GM19463 (cell line): ENCODE data around the gene B4GALT3.
"Not testable (repeated sequence)": the region's sequence is repeated elsewhere in the genome, so short reads cannot be mapped to it uniquely, and the experiment has no call there.

Experiments
- ATAC-seq: cut with Tn5 transposase; IDR thresholded peaks from one replicate; pipeline ENCODE4 v1.9.1; 2021; ENCODE audit warnings: mild to moderate bottlenecking, moderate library complexity; ENCODE audit not compliant: unreplicated experiment

The B4GALT3 gene

GRCh38 chr1:161177112-161177935 is at the start of gene B4GALT3:
TSS of gene B4GALT3 (minus strand) at chr1:161177507. CDS start at chr1:161176060, 1,447 bp downstream.
- peak; percentile 78 for ATAC-seq

GRCh38 chr1:161226759-161227158 is 49.5 kb upstream of the B4GALT3 start:
- ATAC-seq = no peak

- ATAC-seq = no peak
These were observed 49.0 kb upstream of the B4GALT3 start for GRCh38 chr1:161226320-161226711.

- peak; percentile 95 for ATAC-seq
These were observed 48.4 kb upstream of the B4GALT3 start, which contains the start of gene TOMM40L for GRCh38 chr1:161225534-161226319. TSS of gene TOMM40L (plus strand) at chr1:161226060. CDS start at chr1:161226490, 430 bp downstream.

GRCh38 chr1:161225178-161225533 is 47.8 kb upstream of the B4GALT3 start:
- ATAC-seq = peak; percentile 1

DNA sequence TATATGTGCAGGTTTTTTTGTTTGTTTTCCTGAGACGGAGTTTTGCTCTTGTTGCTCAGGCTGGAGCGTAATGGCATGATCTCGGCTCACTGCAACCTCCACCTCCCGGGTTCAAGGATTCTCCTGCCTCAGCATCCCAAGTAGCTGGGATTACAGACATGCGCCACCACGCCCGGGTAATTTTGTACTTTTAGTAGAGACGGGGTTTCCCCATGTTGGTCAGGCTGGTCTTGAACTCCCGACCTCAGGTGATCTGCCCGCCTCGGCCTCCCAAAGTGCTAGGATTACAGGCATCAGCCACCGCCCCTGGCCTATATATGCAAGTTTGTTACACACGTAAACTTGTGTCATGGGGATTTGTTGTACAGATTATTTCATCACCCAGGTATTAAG is 47.4 kb upstream of the B4GALT3 start:
- not testable (repeated sequence) for ATAC-seq

GRCh38 chr1:161223805-161224694 is 46.7 kb upstream of the B4GALT3 start:
- ATAC-seq = no peak

DNA sequence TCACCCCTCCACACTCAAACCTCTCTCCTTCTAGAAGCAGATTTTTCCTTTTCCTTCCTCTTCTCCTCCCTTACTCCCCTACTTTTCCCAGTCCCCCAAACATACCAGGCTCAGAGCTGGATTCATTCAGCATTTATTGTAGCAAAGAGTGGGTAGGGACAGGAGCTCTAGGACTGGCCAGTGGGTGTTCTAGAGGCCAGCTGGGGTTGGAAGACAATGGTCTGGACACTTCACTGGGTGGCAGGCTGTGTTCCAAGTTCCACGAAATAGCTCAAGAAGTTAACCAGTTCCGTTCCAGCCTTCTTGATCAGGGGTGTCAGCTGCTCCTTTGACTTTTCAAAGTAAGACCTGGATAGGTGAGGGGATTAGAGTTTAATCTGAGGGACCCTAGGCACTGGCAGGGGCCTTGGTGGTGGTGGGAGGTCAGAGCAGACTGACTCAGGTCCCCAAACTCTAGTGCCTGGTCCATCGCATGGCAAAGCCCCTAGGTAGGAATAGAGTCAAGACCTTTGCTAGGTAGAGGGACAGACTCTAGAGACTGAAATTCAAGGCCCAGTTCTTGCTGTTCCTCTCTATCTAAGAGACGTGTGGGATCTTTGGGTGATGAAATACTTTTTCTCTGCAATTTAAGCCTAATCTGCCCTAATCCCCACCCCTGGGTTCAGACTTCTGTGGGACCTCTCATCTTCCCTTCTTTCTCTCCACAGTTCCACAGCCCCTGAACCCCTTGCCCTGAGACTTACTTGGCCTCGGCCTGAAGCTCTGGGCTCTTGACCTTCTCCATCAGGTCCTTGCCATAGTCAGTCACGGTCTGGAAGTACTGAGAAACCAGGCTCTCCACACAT is 45.1 kb upstream of the B4GALT3 start:
- ATAC-seq = no peak

DNA sequence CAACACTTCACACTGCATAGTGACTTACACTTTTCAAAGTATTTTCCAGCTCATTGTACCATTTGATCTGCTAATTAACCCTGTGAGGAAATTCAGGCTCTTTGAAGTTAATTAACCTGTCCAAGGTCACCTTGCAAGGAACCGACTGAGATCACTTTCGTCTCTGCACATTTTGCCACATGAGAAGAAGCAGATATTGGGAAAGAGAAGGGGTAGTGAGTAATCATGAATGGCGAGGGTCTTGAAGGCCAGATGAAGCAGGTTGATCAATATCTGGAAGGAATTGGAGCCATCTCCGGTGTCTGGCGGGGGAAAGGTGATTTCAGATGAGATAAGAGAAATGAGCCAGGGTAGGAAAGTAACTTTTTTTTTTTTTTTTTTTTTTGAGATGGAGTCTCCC is 42.7 kb upstream of the B4GALT3 start:
- no peak for ATAC-seq

- ATAC-seq = no peak
These were observed 42.0 kb upstream of the B4GALT3 start for GRCh38 chr1:161219078-161219892.

DNA sequence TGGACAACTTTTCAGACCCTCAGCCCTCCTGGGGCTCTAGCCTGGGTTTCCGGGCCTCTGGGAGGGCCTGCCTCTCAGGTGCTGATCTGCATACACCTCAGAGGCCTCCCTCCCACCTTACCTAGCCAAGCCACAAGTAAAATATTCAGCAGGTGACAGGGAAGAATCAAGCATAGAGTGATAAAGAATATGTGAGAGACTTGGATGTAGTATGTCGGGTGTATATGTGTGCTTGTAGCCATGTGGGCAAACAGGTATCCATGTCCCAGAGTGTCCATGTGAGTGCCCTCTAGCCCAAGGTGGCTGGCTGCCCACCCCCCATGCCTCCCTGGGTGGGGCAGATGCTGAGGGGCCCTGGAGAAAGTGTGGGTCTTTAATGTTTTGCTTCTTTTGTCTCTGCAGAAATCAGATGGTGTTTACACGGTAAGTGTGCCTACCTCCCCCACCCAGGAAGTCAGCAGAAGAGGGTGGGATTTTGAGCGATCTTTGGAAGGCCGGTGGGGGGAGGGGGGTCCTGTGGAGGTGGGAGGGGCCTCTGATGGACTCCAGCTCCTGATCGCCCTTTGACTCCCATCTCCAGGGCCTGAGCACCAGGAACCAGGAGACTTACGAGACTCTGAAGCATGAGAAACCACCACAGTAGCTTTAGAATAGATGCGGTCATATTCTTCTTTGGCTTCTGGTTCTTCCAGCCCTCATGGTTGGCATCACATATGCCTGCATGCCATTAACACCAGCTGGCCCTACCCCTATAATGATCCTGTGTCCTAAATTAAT is 41.2 kb upstream of the B4GALT3 start:
- no peak for ATAC-seq

DNA sequence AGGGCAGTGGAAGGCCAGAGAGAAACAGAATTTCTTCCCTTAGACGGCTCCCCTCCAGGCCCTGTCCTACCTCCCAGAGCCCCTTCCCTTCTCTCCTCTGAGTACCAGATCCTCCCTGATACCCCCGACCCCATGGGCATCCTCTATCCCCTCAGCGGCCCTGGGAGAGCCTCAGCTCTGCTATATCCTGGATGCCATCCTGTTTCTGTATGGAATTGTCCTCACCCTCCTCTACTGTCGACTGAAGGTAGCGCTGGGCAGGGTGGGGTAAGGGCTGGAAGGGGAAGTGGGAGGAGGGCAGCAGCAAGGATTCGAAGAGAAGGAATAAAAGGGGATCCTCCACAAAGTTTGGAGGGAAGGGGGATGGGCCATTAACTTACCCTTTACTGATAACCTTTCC is 40.5 kb upstream of the B4GALT3 start:
- ATAC-seq = no peak

- peak; percentile 88 for ATAC-seq
These were observed 39.8 kb upstream of the B4GALT3 start for GRCh38 chr1:161216945-161217712.

GRCh38 chr1:161215076-161215475 is 37.8 kb upstream of the B4GALT3 start, which contains the start of gene FCER1G:
TSS of gene FCER1G (plus strand) at chr1:161215295. CDS start at chr1:161215322, 27 bp downstream.
- ATAC-seq = no peak

DNA sequence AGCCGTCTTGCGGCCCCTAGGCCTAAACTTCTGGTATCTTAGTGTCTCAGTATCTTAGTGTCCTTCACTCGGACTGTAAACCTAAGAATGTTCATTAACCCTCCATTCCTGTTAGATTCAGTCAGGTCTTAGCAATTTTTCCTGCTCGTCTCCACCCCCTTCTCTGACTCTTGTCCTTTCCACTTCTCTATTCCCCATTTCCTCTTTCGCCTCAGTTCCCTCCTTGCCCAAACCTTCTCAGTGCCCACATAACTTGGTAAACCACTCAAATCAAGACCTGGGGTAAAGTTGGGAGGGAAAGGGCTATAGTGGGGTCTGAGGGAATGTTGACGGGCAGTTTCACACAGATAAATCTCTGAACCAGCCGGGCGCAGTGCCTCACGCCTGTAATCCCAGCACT is 37.1 kb upstream of the B4GALT3 start:
- ATAC-seq = no peak

- ATAC-seq = no peak
These were observed 32.6 kb upstream of the B4GALT3 start for GRCh38 chr1:161209790-161210409.

GRCh38 chr1:161207173-161207572 is 29.9 kb upstream of the B4GALT3 start:
- ATAC-seq = no peak
